ENCODE data around the gene LOX.

DNA sequence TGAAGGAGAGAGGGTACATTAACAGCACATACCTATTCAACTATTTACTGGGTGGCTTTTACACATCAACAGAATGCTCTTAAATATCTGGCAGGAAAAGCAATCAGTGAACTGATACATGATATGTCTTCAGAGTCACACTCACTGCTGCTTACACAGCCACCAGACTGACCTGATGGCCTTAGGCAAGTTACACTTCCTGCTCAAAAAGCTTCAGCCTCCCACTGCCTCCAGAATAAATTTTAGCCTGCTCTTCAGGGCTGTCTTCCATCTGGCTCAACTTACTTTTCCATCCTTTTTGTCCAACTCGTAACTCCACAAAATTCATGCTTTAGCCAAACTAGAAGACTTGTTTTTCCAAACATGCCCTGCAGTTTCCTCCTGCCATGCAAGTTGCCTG is 10.7 kb downstream of the LOX start:
- TF ChIP-seq EP300 (IDR thresholded peaks at IDR 0.05; ENCODE audit: borderline replicate concordance) (no peak), MAX (IDR thresholded peaks at IDR 0.05) (no peak), REST (IDR thresholded peaks at IDR 0.05; ENCODE audit: low read depth) (no peak), ZBTB7A (IDR thresholded peaks at IDR 0.05; ENCODE audit: low read depth) (no peak), CEBPB (IDR thresholded peaks at IDR 0.05) (no peak), YY1 (IDR thresholded peaks at IDR 0.05; ENCODE audit: low read depth) (no peak), TAF1 (IDR thresholded peaks at IDR 0.05; ENCODE audit: low read depth) (no peak), FOXM1 (IDR thresholded peaks at IDR 0.05; ENCODE audit: borderline replicate concordance, low read depth) (no peak), CREB1 (IDR thresholded peaks at IDR 0.05; ENCODE audit: low read depth) (no peak), TEAD4 (IDR thresholded peaks at IDR 0.05) (no peak)
